K562 (cell line): ENCODE data around the gene CDKN2D. TPM values are rescaled to one million over a fixed set of nuclear protein-coding genes. Genes with fewer than 3 reads are reported as not detected.

ENCODE experiments used
- AFF1 ChIP-seq, 2 experiments: fragments of 450-650 bp; IDR thresholded peaks; 2 replicates each; pipeline ENCODE4 v1.6.1; 2018; ENCODE audit warnings: mild to moderate bottlenecking in 2 of 2, low read depth in 1 of 2; ENCODE audit not compliant: partially characterized antibody in 2 of 2
- ARID1B ChIP-seq: fragments of 450-650 bp; IDR thresholded peaks from 2 replicates; pipeline ENCODE4 v1.6.1; 2016; ENCODE audit warnings: antibody characterized with exemption, mild to moderate bottlenecking, inconsistent platforms
- CBFB ChIP-seq: sonication (generic); formaldehyde crosslinking; IDR thresholded peaks from 2 replicates; pipeline ENCODE4 v1.4.0; 2020; ENCODE audit warnings: mild to moderate bottlenecking, missing genetic modification reagents
- GABPB2 ChIP-seq: fragments of 250-450 bp; sonication (Bioruptor Pico); conservative IDR thresholded peaks from 2 replicates; pipeline ENCODE4 v1.5.1; 2021; ENCODE audit warnings: mild to moderate bottlenecking
- MAFF ChIP-seq: IDR thresholded peaks from 2 replicates; pipeline ENCODE4 v1.6.1; 2012; ENCODE audit warnings: low read length, improper control_type of control experiment
- MCM5 ChIP-seq: fragments of 450-650 bp; IDR thresholded peaks from 2 replicates; pipeline ENCODE4 v1.6.1; 2016; ENCODE audit warnings: low read depth
- NFE2 ChIP-seq: IDR thresholded peaks from 2 replicates; pipeline ENCODE4 v1.6.1; 2014; ENCODE audit warnings: antibody characterized with exemption, low read depth
- RCOR1 ChIP-seq, 2 experiments: IDR thresholded peaks; 2 replicates each; pipeline ENCODE4 v1.6.1; 2012; ENCODE audit warnings: low read depth in 2 of 2, low read length in 2 of 2, borderline replicate concordance in 1 of 2, improper control_type of control experiment in 1 of 2
- SFPQ ChIP-seq: fragments of 200-400 bp; formaldehyde crosslinking; IDR thresholded peaks from 2 replicates; pipeline ENCODE4 v1.6.1; 2017; ENCODE audit warnings: mild to moderate bottlenecking, low read depth, low read length, moderate library complexity
- STAT5B ChIP-seq: fragments of 250-450 bp; sonication (Bioruptor Pico); IDR thresholded peaks from 2 replicates; pipeline ENCODE4 v1.8.0; 2021; ENCODE audit warnings: mild to moderate bottlenecking, inconsistent platforms
- USF2 ChIP-seq: sonication (generic); formaldehyde crosslinking; IDR thresholded peaks from 2 replicates; pipeline ENCODE4 v1.5.0; 2020; ENCODE audit warnings: missing genetic modification reagents
- ZNF12 ChIP-seq: sonication (generic); formaldehyde crosslinking; IDR thresholded peaks from 2 replicates; pipeline ENCODE4 v1.4.0; 2020; ENCODE audit warnings: mild to moderate bottlenecking, missing genetic modification reagents
- ZNF23 ChIP-seq: fragments of 250-450 bp; sonication (Bioruptor Pico); IDR thresholded peaks from 2 replicates; pipeline ENCODE4 v1.4.0; 2020; ENCODE audit warnings: mild to moderate bottlenecking
- ZNF280B ChIP-seq: fragments of 250-450 bp; sonication (Bioruptor Pico); IDR thresholded peaks from 2 replicates; pipeline ENCODE4 v1.5.1; 2021; ENCODE audit warnings: mild to moderate bottlenecking
- ZNF449 ChIP-seq: fragments of 250-450 bp; sonication (Bioruptor Pico); IDR thresholded peaks from 2 replicates; pipeline ENCODE4 v1.8.0; 2022; ENCODE audit warnings: moderate library complexity, mild to moderate bottlenecking, inconsistent platforms
- ZNF511 ChIP-seq: sonication (generic); formaldehyde crosslinking; IDR thresholded peaks from 2 replicates; pipeline ENCODE4 v1.8.0; 2022; ENCODE audit warnings: mild to moderate bottlenecking, missing genetic modification reagents
- polyA plus RNA-seq, 8 experiments: library from polyadenylated mRNA; depleted of rRNA in 4 of 8; stranded (reverse) in 5 of 8; unstranded in 3 of 8; fragments of >200 nt; fragmentation: Nextera tagmentation in 2 of 8; fragmentation: Illumina TruSeq in 1 of 8; extraction: Ambion mirVana in 2 of 8; extraction: Trizol in 1 of 8; gene quantifications; 2 replicates each; pipeline versions ENCODE4 v1.2.1 to v1.2.3, GENCODE V29; 2011 to 2014; ENCODE audit warnings: inconsistent platforms in 1 of 8, missing spikeins in 1 of 8
- total RNA-seq, 7 experiments: library from RNA; depleted of rRNA in 6 of 7; stranded (reverse); fragments of >200 nt in 6 of 7; fragmentation: Illumina TruSeq in 2 of 7; extraction: Trizol in 2 of 7; gene quantifications; 2 replicates each; pipeline versions ENCODE4 v1.2.1 to v1.2.3, GENCODE V29; 2011 to 2021; ENCODE audit warnings: low replicate concordance in 1 of 7

CDKN2D gene
- total and polyA plus RNA-seq, 9 of the 15 experiments (the other 6 are each of a cell fraction or from before 2014, with no cell fraction given) = 0.41 to 8.2 (median 3.7) TPM

- no peak for TF ChIP-seq AFF1 (IDR thresholded peaks at IDR 0.05; ENCODE audit: low read depth in 1 of 2, partially characterized antibody in 2 of 2)
- no peak for TF ChIP-seq STAT5B (CRISPR knock-in tag)
- no peak for TF ChIP-seq ZNF280B
- no peak for TF ChIP-seq SFPQ
- TF ChIP-seq ZNF12 = no peak
- no peak for TF ChIP-seq GABPB2 (CRISPR knock-in tag)
- TF ChIP-seq MCM5 = no peak
- no peak for TF ChIP-seq CBFB (CRISPR knock-in tag)
- no peak for TF ChIP-seq MAFF
- 0 out of 4 replicates have a peak, but pooled peaks of 1 of the 2 experiments have one; percentile 10 for TF ChIP-seq RCOR1 (IDR thresholded peaks at IDR 0.05; ENCODE audit: borderline replicate concordance in 1 of 2, low read depth in 2 of 2, low read length in 2 of 2)
- TF ChIP-seq USF2 = no peak
- TF ChIP-seq ZNF511 (CRISPR knock-in tag) = no peak
- TF ChIP-seq NFE2 = 0 out of 2 replicates have a peak, but pooled peaks have one; percentile 38
- TF ChIP-seq ARID1B = no peak
- TF ChIP-seq ZNF449 (CRISPR knock-in tag) = no peak
- TF ChIP-seq ZNF23 (CRISPR knock-in tag) = no peak
Measured at GRCh38 chr19:10565567-10566407, 3.0 kb downstream of the CDKN2D start, which contains the start of gene KRI1 (continued).
